ENCODE measurements around the gene CRK. TPM values are rescaled to one million over a fixed set of nuclear protein-coding genes. Genes with fewer than 3 reads are reported as not detected.
"Not testable (repeated sequence)": the region's sequence is repeated elsewhere in the genome, so short reads cannot be mapped to it uniquely, and the experiment has no call there.

Gene CRK
- total and polyA plus RNA-seq, 10 of the 15 experiments (the other 5 are each of a cell fraction or from before 2014, with no cell fraction given) = 11.1 to 23.8 (median 20.5) TPM

- FAIRE-seq (no peak), DNase-seq (ENCODE audit: low read depth, low spot score) (no peak), ATAC-seq (no peak)
- Histone ChIP-seq H3K9ac (ENCODE audit: control insufficient read depth, insufficient read depth, low read length) (no peak overlapping the region), H3K4me3 (no peak overlapping the region), H3K36me3 (ENCODE audit: control insufficient read depth in 2 of 2, insufficient read depth in 2 of 2, low read length in 1 of 2) (peaks cover 2 to 9% of the 10 kb centered on the region in 2 experiments; a peak in 3 of 4 replicates), H2AFZ (ENCODE audit: control insufficient read depth, low read depth, low read length) (no peak overlapping the region), H3K4me2 (ENCODE audit: control insufficient read depth, insufficient read depth) (no peak overlapping the region), H3K27me3 (replicated peaks in 1 of 2; ENCODE audit: control insufficient read depth in 2 of 2, insufficient read depth in 2 of 2, low read length in 1 of 2) (no peaks in the 10 kb centered on the region), H3K27ac (ENCODE audit: control insufficient read depth, insufficient read depth) (no peak overlapping the region), H3K79me2 (ENCODE audit: control insufficient read depth, insufficient read depth, low read length) (no peaks in the 10 kb centered on the region), H3K4me1 (ENCODE audit: control insufficient read depth, insufficient read depth, low read length) (no peaks in the 10 kb centered on the region), H3K9me3 (replicated peaks; ENCODE audit: control insufficient read depth, insufficient read depth, low read length) (no peaks in the 10 kb centered on the region), H4K20me1 (ENCODE audit: control insufficient read depth, insufficient read depth) (no peaks in the 10 kb centered on the region)
- ChIA-PET SMC1A (ENCODE audit: uncharacterized antibody, unreplicated experiment) (interaction anchor here (0.7 kb wide), 1 partner anchor 34 kb away, joined by 3 read pairs; no protein-coding TSS in a partner anchor), RAD21 (ENCODE audit: unreplicated experiment) (no interaction called here), CTCF (no interaction called here), POLR2A (interaction anchor here (0.5 kb wide), 1 partner anchor 126 kb away, joined by 4 read pairs; no protein-coding TSS in a partner anchor)
- in situ Hi-C loops (cut with MboI) (no loop called here), intact Hi-C loops (cut with micrococcal nuclease; ENCODE audit: unreplicated experiment) (no loop called here)
- 98% methylated on average over 11 of the region's 11 CpGs for WGBS (ENCODE audit: insufficient coverage, insufficient replicate concordance, low lambda C conversion rate, missing lambda C conversion rate)
- no TSS peak for BruUV-seq (replicated peaks)
- TF ChIP-seq ZNF24 (IDR thresholded peaks at IDR 0.05) (no peak), MEF2B (IDR thresholded peaks at IDR 0.05; ENCODE audit: partially characterized antibody, poor library complexity, severe bottlenecking) (no peak), NR2F1 (conservative IDR thresholded peaks at IDR 0.05) (no peak), SMC3 (IDR thresholded peaks at IDR 0.05; ENCODE audit: borderline replicate concordance, low read length) (no peak), EZH2 (IDR thresholded peaks at IDR 0.05; ENCODE audit: borderline replicate concordance, control insufficient read depth, low read depth, low read length) (no peak), ZNF207 (IDR thresholded peaks at IDR 0.05; ENCODE audit: borderline replicate concordance) (no peak), NRF1 (conservative IDR thresholded peaks at IDR 0.05; ENCODE audit: low read depth, low read length) (no peak), MAX (IDR thresholded peaks at IDR 0.05; ENCODE audit: low read depth, low read length) (no peak), CEBPB (IDR thresholded peaks at IDR 0.05; ENCODE audit: borderline replicate concordance in 1 of 2, low read depth in 2 of 2, low read length in 2 of 2) (no peak), TCF7 (IDR thresholded peaks at IDR 0.05; ENCODE audit: borderline replicate concordance) (no peak)
- TF ChIP-seq, protein P1, sequence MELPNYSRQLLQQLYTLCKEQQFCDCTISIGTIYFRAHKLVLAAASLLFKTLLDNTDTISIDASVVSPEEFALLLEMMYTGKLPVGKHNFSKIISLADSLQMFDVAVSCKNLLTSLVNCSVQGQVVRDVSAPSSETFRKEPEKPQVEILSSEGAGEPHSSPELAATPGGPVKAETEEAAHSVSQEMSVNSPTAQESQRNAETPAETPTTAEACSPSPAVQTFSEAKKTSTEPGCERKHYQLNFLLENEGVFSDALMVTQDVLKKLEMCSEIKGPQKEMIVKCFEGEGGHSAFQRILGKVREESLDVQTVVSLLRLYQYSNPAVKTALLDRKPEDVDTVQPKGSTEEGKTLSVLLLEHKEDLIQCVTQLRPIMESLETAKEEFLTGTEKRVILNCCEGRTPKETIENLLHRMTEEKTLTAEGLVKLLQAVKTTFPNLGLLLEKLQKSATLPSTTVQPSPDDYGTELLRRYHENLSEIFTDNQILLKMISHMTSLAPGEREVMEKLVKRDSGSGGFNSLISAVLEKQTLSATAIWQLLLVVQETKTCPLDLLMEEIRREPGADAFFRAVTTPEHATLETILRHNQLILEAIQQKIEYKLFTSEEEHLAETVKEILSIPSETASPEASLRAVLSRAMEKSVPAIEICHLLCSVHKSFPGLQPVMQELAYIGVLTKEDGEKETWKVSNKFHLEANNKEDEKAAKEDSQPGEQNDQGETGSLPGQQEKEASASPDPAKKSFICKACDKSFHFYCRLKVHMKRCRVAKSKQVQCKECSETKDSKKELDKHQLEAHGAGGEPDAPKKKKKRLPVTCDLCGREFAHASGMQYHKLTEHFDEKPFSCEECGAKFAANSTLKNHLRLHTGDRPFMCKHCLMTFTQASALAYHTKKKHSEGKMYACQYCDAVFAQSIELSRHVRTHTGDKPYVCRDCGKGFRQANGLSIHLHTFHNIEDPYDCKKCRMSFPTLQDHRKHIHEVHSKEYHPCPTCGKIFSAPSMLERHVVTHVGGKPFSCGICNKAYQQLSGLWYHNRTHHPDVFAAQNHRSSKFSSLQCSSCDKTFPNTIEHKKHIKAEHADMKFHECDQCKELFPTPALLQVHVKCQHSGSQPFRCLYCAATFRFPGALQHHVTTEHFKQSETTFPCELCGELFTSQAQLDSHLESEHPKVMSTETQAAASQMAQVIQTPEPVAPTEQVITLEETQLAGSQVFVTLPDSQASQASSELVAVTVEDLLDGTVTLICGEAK (IDR thresholded peaks at IDR 0.05; ENCODE audit: borderline replicate concordance) = no peak
Observed at GRCh38 chr17:1420163-1420562, 35.9 kb downstream of the CRK start.

- CTCF ChIA-PET = interaction anchor here (1.6 kb wide), 1 partner anchor 53 kb away, joined by 4 read pairs; no protein-coding TSS in a partner anchor
- FAIRE-seq; H4K20me1 ChIP-seq (ENCODE audit: control insufficient read depth, insufficient read depth); in situ Hi-C loops (cut with MboI); BruUV-seq (replicated peaks); H3K4me2 ChIP-seq (ENCODE audit: control insufficient read depth, insufficient read depth); POLR2A ChIA-PET; DNase-seq (ENCODE audit: low read depth, low spot score); H3K27me3 ChIP-seq (replicated peaks in 1 of 2; ENCODE audit: control insufficient read depth in 2 of 2, insufficient read depth in 2 of 2, low read length in 1 of 2); H3K27ac ChIP-seq (ENCODE audit: control insufficient read depth, insufficient read depth); H3K4me3 ChIP-seq; H3K79me2 ChIP-seq (ENCODE audit: control insufficient read depth, insufficient read depth, low read length); H2AFZ ChIP-seq (ENCODE audit: control insufficient read depth, low read depth, low read length); intact Hi-C loops (cut with micrococcal nuclease; ENCODE audit: unreplicated experiment); ATAC-seq; H3K9me3 ChIP-seq (replicated peaks; ENCODE audit: control insufficient read depth, insufficient read depth, low read length); SMC1A ChIA-PET (ENCODE audit: uncharacterized antibody, unreplicated experiment); H3K4me1 ChIP-seq (ENCODE audit: control insufficient read depth, insufficient read depth, low read length); H3K36me3 ChIP-seq (ENCODE audit: control insufficient read depth in 2 of 2, insufficient read depth in 2 of 2, low read length in 1 of 2); H3K9ac ChIP-seq (ENCODE audit: control insufficient read depth, insufficient read depth, low read length): not testable (repeated sequence)
- RAD21 ChIA-PET (ENCODE audit: unreplicated experiment) = interaction anchor here (0.6 kb wide), 1 partner anchor 56 kb away, joined by 3 read pairs; no protein-coding TSS in a partner anchor
- 100% methylated on average over 10 of the region's 10 CpGs for WGBS (ENCODE audit: insufficient coverage, insufficient replicate concordance, low lambda C conversion rate, missing lambda C conversion rate)
Observed at GRCh38 chr17:1418476-1418875, 37.6 kb downstream of the CRK start.
